Measurements from ENCODE around the gene NUP210. TPM values are rescaled to one million over a fixed set of nuclear protein-coding genes. Genes with fewer than 3 reads are reported as not detected.

The NUP210 gene
- polyA plus RNA-seq, 1 of the 3 experiments (the other 2 are of a cell fraction), result 1.8 TPM

GRCh38 chr3:13399603-13400002, 20.5 kb downstream of the NUP210 start:
- no peak overlapping the region for H3K4me2 ChIP-seq
- H3K27me3 ChIP-seq (ENCODE audit: insufficient read depth), result no peaks in the 10 kb centered on the region
- no peaks in the 10 kb centered on the region for H3K9me3 ChIP-seq
- H3K4me1 ChIP-seq (ENCODE audit: control insufficient read depth in 1 of 2, insufficient read depth in 2 of 2, low read depth in 1 of 2, low read length in 1 of 2), result peaks cover 0 to 5% of the 10 kb centered on the region in 2 experiments; a peak in 1 of 4 replicates
- CTCF ChIA-PET, result interaction anchor here (1.1 kb wide), 1 partner anchor 18 kb away, joined by 5 read pairs; no protein-coding TSS in a partner anchor
- H3K9me2 ChIP-seq, result no peaks in the 10 kb centered on the region
- no peak overlapping the region for H2AFZ ChIP-seq (ENCODE audit: low read depth)
- no peak overlapping the region for H3K4me3 ChIP-seq (ENCODE audit: low read depth in 2 of 2, low read length in 1 of 2)
- no peak overlapping the region for H3K27ac ChIP-seq (ENCODE audit: low read depth in 2 of 2, low read length in 1 of 2)
- no peaks in the 10 kb centered on the region for H4K20me1 ChIP-seq (ENCODE audit: insufficient read depth)
- no peaks in the 10 kb centered on the region for H3F3A ChIP-seq (replicated peaks; ENCODE audit: insufficient read depth)
- POLR2A ChIA-PET, result no interaction called here
- H3K79me2 ChIP-seq (ENCODE audit: insufficient read depth), result no peaks in the 10 kb centered on the region
- WGBS (ENCODE audit: low lambda C conversion rate), result 96% methylated on average over 5 of the region's 12 CpGs
- no peaks in the 10 kb centered on the region for H3K36me3 ChIP-seq (replicated peaks in 1 of 2; ENCODE audit: control insufficient read depth in 1 of 2, insufficient read depth in 2 of 2, low read length in 1 of 2)
- no peak overlapping the region for H3K9ac ChIP-seq
- TF ChIP-seq NRF1 (IDR thresholded peaks at IDR 0.05; ENCODE audit: low read depth, low read length) (no peak), JUND (IDR thresholded peaks at IDR 0.05) (no peak), FOXM1 (IDR thresholded peaks at IDR 0.05; ENCODE audit: low read depth) (no peak), TEAD4 (IDR thresholded peaks at IDR 0.05; ENCODE audit: borderline replicate concordance, insufficient read depth) (no peak), USF2 (IDR thresholded peaks at IDR 0.05; ENCODE audit: borderline replicate concordance, low read depth, low read length) (no peak), NFIC (IDR thresholded peaks at IDR 0.05; ENCODE audit: borderline replicate concordance) (no peak), REST (IDR thresholded peaks at IDR 0.05; ENCODE audit: low read depth, low read length) (no peak), POLR2AphosphoS5 (IDR thresholded peaks at IDR 0.05; ENCODE audit: low read depth, low read length) (no peak), TCF12 (IDR thresholded peaks at IDR 0.05) (no peak), EP300 (IDR thresholded peaks at IDR 0.05; ENCODE audit: borderline replicate concordance in 1 of 2, low read depth in 1 of 2, low read length in 1 of 2) (no peak), GATA2 (CRISPR knock-in tag; IDR thresholded peaks at IDR 0.05) (no peak), GABPA (IDR thresholded peaks at IDR 0.05; ENCODE audit: low read depth) (no peak), ELF1 (IDR thresholded peaks at IDR 0.05) (no peak), FOSL2 (IDR thresholded peaks at IDR 0.05; ENCODE audit: borderline replicate concordance, low read depth) (no peak), MXI1 (IDR thresholded peaks at IDR 0.05; ENCODE audit: low read depth, low read length) (no peak), MAX (IDR thresholded peaks at IDR 0.05; ENCODE audit: low read depth) (no peak), FOXJ3 (CRISPR knock-in tag; IDR thresholded peaks at IDR 0.05) (no peak)
- TF ChIP-seq, protein P1, sequence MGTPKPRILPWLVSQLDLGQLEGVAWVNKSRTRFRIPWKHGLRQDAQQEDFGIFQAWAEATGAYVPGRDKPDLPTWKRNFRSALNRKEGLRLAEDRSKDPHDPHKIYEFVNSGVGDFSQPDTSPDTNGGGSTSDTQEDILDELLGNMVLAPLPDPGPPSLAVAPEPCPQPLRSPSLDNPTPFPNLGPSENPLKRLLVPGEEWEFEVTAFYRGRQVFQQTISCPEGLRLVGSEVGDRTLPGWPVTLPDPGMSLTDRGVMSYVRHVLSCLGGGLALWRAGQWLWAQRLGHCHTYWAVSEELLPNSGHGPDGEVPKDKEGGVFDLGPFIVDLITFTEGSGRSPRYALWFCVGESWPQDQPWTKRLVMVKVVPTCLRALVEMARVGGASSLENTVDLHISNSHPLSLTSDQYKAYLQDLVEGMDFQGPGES (IDR thresholded peaks at IDR 0.05; ENCODE audit: low read depth, low read length), result no peak
- TF ChIP-seq, protein P2, sequence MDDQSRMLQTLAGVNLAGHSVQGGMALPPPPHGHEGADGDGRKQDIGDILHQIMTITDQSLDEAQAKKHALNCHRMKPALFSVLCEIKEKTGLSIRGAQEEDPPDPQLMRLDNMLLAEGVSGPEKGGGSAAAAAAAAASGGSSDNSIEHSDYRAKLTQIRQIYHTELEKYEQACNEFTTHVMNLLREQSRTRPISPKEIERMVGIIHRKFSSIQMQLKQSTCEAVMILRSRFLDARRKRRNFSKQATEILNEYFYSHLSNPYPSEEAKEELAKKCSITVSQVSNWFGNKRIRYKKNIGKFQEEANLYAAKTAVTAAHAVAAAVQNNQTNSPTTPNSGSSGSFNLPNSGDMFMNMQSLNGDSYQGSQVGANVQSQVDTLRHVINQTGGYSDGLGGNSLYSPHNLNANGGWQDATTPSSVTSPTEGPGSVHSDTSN (IDR thresholded peaks at IDR 0.05), result no peak
- no peak for DNase-seq

All from SK-N-SH (cell line).